HG03521 (cell line): ENCODE measurements around the gene TMEM164.
"Not testable (repeated sequence)": the region's sequence is repeated elsewhere in the genome, so short reads cannot be mapped to it uniquely, and the experiment has no call there.

Experiments
- ATAC-seq: cut with Tn5 transposase; IDR thresholded peaks from one replicate; pipeline ENCODE4 v1.9.1; 2021; ENCODE audit warnings: mild to moderate bottlenecking, moderate library complexity; ENCODE audit not compliant: unreplicated experiment

Gene TMEM164

DNA sequence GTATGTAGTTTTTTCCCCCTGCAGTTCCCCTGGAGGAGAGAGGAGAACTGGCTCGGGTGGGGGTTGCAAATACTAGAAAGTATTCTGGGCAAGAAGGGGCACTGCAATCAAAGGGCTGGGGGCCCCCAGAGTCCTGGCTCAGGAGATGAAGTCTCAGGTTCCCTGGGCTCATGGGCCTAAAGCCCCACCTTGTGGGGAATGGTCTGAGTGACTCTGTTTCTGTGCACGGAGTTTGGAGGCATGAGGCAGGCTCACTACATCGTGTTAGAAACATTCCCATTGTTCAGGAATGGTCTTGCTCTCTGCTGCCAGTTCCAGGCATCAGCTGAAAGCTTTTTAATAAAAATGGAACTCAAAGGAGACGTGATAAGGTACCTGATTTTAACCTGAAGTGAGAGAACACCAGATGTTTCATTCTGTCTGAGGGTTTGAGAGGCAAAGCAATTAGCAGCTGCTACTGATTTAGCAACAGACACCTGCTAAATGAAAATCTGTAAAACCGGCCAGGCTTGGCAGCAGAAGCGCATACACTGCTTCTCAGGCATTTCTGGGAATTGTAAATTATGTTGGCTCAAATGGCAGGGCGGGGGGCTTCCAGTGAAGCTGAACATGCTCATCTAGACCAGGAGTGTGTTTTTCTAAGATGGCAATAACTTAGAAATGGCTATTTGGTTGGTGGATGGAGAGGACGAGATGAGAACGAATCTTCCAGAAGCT lies 122.7 kb downstream of the TMEM164 start:
- no peak for ATAC-seq

DNA sequence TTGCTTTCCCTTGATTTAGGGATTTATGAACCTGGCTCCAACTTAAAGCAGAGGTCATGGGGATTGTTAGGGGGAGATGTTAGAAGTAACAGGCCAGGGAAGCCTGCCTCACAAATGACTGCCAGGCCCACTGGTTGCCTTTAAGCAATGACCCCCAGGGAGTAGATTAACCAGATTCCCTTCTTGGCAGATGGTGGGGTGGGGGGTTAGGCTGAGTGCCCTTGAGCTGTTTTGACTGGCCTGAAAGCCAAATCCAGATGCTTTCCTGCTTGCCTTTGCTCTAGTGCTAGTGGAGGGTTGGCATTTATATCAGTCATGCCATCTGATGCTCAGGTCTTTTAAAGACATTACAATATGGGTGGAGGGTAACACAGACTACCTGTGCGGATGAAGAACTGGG lies 128.1 kb downstream of the TMEM164 start:
- no peak for ATAC-seq

DNA sequence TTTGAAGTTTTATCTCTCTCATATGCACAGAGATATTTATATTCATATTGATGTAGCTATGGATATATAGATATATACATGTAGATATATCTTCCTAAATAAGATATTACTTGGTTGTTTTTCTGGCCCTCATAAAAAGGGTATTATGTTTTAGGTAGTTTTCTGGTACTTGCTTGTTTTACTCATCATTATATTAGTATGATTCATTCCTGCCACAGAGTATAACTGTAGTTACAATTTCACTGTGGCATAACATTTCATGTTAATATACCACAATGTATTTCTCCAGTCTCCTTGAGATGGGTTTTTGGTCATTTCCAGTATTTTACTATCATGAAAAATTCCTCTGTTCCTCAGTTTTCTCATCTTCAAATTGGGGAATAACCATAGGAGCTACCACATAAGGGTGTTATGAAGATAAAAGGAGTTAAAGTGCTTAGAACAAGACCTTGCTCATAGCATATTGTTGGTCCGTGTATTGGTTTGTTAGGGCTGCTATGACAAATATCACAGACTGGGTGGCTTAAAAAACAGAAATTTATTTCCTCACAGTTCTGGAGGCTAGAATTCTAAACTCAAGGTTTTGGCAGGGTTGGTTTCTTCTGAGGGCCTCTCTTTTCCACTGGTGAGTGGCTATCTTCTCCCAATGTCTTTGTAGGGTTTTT lies 129.7 kb downstream of the TMEM164 start:
- no peak for ATAC-seq

DNA sequence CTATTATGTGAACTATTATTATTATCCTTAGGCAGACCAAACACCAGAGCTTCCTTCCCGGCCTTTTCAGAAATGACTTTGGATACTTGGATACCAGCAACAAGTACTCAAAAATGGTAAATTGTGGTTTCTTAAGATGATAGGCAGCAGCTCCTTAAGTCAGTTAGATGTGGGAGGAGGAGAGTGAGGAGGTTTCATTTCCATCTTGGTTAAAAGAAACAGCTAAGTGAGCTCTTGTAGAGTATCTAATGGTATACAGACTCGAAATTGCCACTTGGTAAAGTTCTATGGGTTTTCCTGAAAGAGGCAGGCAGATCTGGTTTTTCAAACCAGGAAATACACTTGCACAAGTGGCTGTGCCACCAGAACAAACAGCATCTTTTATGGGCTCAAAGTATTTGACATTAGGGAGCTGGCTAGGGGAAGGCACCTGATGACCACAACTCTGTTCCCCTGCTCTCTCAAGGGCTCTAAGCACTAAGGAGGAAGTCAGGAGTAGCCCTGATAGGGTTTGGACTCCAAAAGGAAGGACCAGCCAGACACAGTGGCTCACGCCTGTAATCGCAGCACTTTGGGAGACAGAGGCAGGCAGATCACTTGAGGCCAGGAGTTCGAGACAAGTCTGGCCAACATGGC lies 130.9 kb downstream of the TMEM164 start:
- no peak for ATAC-seq

- ATAC-seq = no peak
Observed at GRCh38 chrX:110135618-110136017, 132.7 kb downstream of the TMEM164 start.

GRCh38 chrX:110136136-110136535 lies 133.2 kb downstream of the TMEM164 start:
- no peak for ATAC-seq

DNA sequence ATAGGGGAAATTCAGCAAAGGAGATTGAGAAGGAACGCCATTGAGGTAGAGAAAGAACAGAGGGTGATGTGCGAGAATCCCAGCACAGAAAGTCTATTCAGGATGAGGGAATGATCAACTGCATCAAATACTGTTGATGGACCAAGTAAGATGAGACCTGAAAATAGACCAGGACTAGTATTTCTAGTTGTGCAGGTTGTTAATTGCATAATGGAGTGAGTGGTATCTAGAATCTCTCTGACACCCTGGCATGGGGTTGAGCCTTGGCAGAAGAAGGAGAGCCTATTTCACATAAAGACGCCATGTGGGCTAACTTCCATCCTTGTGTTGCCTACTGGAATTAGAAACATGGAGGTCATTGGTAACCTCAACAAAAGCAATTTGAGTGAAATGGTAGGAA lies 135.6 kb downstream of the TMEM164 start:
- ATAC-seq = no peak

GRCh38 chrX:110139172-110139571 lies 136.3 kb downstream of the TMEM164 start:
- no peak for ATAC-seq

GRCh38 chrX:110142096-110142495 lies 139.2 kb downstream of the TMEM164 start:
- no peak for ATAC-seq

GRCh38 chrX:110143454-110144210 lies 140.7 kb downstream of the TMEM164 start:
- ATAC-seq = no peak

DNA sequence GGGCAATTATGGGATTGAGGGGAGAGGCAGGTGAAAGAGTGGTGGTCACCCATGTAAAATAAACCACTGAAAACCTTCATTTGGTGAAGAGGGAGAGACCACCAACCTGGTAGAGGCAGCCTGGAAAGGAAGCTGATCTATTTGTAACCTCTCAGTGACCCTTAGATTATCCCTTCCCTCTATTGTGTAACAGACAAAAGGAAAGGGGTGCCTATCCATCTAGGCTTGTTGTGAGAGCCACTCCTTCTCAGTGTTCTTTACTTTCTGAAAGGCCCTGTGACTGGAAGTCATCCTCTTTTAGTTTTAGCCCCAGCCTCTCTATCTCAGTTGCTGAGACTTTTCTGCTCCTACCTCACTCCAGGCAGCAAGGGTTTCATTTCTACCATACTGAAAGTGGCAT lies 142.4 kb downstream of the TMEM164 start:
- ATAC-seq = no peak

DNA sequence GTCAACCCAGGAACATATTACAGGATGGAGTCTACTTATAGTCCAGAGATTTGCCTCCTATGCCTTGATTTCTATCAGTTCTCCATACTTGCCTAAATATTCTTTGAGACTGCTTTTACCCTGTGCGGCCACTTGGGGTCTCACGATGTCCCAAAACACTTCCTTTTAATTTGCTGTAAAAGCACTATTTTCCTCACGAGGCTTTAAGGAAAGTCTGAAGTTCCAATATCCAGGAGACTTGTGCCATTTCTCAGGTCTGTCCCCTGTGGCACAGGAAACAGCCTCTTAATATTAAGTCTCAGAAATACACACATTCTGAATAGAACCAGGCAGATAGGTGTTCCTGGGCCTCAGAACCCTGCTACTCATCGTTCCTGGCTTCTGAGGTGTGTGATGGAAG lies 142.9 kb downstream of the TMEM164 start:
- ATAC-seq = no peak

GRCh38 chrX:110146521-110146920 lies 143.6 kb downstream of the TMEM164 start:
- no peak for ATAC-seq

DNA sequence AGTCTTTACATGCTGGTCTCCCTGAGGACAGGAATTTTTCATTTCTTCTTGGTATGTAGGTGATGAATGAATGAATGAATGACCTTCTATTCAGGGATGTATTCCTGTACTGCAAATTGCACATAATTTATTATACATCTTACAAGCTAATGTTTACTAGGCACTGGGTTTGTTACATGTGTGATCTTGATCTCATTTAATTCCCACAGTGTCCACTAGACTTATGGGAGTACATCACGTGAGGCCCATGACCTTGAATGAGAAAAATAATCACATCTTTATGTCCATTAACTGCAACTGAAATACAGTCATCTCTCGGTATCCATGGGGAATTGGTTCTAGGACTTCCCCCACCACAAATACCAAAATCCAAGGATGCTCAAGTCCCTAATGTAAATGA lies 150.3 kb downstream of the TMEM164 start:
- ATAC-seq = no peak

- ATAC-seq = no peak
Observed at GRCh38 chrX:110153896-110154295, 151.0 kb downstream of the TMEM164 start.

DNA sequence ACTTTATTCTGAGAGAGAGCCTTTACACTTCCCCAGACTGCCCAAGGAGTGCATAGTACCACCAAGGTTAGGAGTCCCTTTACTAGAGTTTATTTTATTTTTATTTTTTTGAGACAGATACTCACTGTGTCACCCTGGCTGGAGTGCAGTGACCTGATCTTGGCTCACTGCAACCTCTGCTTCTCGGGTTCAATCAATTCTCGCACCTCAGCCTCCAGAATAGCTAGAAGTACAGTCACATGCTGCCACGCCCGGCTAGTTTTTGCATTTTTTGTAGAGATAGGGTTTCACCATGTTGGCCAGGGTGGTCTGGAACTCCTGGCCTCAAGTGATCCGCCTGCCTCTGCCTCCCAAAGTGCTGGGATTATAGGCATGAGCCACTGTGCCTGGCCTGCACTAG lies 151.4 kb downstream of the TMEM164 start:
- not testable (repeated sequence) for ATAC-seq

- no peak for ATAC-seq
Observed at GRCh38 chrX:110155759-110156158, 152.8 kb downstream of the TMEM164 start.

- ATAC-seq = no peak
Observed at GRCh38 chrX:110156167-110156754, 153.3 kb downstream of the TMEM164 start.

DNA sequence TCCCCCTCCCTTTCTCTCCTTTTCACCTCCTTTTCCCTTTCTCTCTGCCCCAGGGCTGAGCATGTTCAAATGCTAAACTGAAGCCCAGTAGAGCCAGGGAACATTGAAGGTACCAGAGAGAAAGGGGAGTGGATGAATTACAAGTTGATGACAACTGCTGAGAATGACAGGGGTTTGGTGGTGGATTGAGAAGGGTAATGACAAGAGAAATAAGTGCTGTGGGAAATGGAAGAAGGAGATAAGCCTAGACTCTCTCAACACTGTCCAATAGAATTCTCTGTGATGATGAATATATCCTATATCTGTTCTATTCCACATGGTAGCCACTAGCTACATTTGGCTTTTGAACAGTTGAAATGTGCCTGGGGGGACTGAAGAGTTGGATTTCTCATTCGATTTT lies 154.5 kb downstream of the TMEM164 start:
- no peak for ATAC-seq

DNA sequence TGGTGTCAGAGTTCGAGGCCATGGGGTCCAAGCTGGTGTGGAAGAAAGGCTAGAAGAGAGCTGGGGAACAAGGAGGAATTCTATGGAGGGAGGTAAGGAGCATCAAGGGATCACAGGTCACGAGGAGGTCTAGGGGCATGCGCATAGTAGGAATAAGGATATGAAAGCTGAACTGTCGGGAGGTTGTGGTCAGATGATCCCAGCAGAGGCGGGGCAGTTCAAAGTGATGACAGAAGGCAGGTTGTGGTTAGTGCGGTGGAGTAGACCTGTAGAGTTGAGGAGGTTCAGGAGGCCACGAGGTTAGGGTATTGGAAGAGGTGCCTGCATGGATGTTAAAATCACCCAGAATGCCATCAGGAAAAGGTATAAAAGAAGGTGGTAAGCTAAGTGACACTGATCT lies 156.3 kb downstream of the TMEM164 start:
- no peak for ATAC-seq

- ATAC-seq = no peak
Observed at GRCh38 chrX:110159865-110160264, 157.0 kb downstream of the TMEM164 start.
